GM19438 (cell line): ENCODE data around the gene KAT7.
"Not testable (repeated sequence)": the region's sequence is repeated elsewhere in the genome, so short reads cannot be mapped to it uniquely, and the experiment has no call there.

Experiments
- ATAC-seq: cut with Tn5 transposase; IDR thresholded peaks from one replicate; pipeline ENCODE4 v1.9.1; 2021; ENCODE audit warnings: low read depth; ENCODE audit not compliant: unreplicated experiment

The KAT7 gene

GRCh38 chr17:49798182-49798581 is 9.7 kb downstream of the KAT7 start:
- no peak for ATAC-seq

GRCh38 chr17:49798738-49799137 is 10.3 kb downstream of the KAT7 start:
- no peak for ATAC-seq

DNA sequence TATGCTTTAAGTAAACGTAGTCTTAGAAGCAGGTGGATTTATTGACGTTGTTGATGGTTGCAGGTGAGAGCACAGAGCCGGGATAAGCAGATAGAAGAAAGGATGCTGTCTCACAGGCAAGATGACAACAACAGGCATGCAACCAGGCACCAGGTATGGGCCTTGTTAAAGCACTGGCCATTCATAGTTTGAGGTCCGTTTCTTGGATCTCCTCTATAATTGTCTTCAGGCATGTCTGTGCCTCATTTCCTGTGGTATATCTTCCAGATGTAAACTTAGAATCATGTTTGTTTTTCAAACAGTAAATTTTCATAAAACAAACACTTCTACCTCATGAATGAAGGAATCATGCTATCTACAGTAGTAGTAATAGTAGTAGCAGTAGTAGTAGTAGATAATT is 20.6 kb downstream of the KAT7 start:
- no peak for ATAC-seq

DNA sequence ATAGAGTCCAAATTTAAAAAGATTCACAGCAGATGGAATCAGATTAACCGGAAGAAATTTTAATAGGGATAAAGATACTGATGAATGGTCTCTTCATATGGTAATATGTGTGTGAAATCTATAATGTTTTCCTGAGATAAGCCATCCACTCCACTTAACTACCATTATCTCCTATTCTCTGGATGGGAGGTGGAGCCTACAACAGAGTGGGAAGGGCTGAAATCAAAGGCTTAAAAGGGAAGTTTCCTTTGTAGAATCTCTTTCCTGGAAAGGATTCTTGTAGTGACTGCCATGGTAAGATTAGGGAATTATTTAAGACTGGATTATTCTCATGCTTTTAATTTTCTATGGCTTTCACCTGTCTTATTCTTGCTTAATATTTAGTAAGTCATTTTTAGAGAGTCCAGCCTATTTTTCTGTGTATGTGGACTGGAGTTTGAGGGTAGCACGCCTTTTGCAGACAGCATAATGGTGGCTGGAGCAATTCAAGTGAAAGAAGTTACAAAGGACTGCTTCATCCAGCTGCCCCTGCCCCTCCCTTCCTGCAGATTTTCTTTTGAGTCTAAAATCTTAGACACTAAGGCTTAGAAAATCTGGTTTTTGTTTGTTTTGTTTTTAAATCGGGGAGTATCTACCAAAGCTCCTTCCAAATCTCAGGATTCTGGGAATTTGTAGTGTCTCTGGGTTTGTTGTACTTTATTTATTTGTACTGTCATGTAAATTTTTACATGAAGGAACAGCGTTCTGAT is 26.5 kb downstream of the KAT7 start:
- no peak for ATAC-seq

DNA sequence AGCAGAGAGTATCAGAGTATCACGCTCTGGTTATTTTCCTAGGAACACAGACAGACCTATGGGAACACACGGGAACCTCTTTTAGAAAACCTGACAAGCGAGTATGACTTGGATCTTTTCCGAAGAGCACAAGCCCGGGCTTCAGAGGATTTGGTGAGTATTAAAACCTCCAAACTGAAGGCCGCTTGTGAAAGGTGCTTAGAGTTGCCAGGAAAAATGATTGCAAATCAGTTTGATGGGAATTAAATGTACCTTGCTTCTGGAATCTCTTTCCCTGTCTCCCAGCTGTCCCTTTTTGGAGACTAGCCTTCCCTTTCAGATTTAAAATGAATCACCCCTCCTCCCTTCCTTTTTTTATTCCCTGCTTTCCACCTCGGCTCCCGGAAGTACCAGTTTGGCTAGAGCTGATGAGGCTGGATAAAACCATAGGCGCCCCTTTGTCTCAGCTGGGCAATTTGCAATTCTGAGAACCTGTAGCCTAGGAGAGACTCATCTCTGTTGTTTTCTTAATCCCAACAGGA is 27.3 kb downstream of the KAT7 start:
- no peak for ATAC-seq

DNA sequence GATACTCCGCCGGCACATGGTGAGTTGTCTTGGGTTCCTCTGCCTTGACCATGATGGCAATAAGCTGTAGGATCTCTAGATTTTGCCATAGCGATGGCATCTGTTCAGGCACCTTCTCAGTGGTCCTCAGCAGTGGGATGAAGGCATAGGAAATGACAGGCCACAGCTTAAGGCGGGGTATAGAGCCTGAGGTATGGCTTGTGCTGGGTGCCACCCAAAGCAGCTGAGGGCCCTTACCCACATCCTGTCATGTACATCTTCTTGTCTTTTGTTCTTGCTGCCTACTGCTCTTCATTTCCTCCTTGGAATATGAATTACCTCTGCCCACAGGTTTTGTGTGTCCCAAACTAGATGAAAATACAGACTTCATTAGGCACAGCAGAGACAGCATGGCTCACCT is 29.5 kb downstream of the KAT7 start:
- ATAC-seq: no peak

- ATAC-seq: no peak
These were observed 30.7 kb downstream of the KAT7 start for GRCh38 chr17:49819138-49819537.

DNA sequence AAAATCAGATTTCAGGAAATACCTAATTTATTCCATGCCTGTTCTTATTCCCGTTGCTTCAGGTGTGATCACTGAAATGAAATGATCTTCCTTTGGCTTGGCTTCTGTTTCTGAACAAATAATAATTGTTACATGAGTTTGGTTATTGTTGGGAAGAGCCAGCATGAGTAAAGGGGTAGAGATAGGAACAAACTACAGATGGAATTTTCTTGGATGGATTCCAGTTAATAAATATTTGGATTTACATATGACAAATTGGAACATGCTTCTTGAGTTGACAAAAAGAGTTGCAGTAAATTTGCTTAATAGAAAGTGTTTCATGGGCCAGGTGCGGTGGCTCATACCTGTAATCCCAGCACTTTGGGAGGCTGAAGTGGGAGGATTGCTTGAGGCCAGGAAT is 31.2 kb downstream of the KAT7 start:
- ATAC-seq: no peak

DNA sequence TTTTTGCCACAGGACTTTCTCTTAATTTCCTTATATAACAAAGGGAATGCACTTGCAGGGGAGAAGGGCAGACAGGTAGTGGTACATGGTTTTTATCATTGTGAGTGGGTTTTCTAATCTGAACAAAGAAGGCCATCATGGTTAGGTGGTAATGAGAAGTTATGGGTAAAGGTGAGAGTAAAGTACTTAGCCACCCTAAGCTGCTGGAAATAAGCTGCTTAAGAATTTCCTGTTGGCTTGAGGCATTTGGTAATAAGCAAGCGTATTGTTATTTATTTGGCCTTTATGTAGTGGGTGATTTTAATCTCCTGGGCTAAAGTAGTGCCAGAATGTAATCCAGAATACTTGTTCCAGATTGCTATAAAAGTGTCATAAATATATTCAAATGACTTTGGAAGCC is 32.3 kb downstream of the KAT7 start:
- ATAC-seq: no peak

- ATAC-seq: no peak
These were observed 33.0 kb downstream of the KAT7 start for GRCh38 chr17:49821466-49821865.

GRCh38 chr17:49821916-49822315 is 33.4 kb downstream of the KAT7 start:
- ATAC-seq: no peak

- ATAC-seq: no peak
These were observed 34.3 kb downstream of the KAT7 start for GRCh38 chr17:49822829-49823228.

- ATAC-seq: no peak
These were observed 35.1 kb downstream of the KAT7 start for GRCh38 chr17:49823614-49824013.

GRCh38 chr17:49825645-49826044 is 37.2 kb downstream of the KAT7 start:
- no peak for ATAC-seq

DNA sequence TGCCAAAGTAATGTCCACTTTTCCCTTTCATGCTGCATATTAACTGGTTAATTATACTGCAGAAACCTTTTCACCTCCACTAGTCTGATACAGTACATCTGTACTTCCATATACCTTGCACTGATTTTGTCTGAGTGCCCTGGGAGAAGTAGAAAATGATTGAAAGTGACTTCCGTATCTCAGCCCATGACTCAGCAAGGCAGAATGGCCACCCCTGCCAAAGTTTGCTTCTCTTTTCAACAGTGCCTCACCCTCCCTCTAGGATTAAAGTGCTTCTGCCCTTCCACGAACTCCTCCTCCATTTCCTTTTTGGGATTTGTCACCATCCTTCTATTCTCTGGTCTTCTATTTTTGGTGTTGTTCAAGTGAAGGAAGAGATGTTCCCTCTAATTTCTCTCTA is 39.8 kb downstream of the KAT7 start:
- not testable (repeated sequence) for ATAC-seq

- ATAC-seq: no peak
These were observed 40.5 kb downstream of the KAT7 start for GRCh38 chr17:49829026-49829425.

- ATAC-seq: no peak
These were observed 42.1 kb downstream of the KAT7 start for GRCh38 chr17:49830605-49831004.

- no peak for ATAC-seq
These were observed 44.5 kb downstream of the KAT7 start for GRCh38 chr17:49832840-49833599.

GRCh38 chr17:49834118-49834743 is 45.8 kb downstream of the KAT7 start:
- ATAC-seq: no peak

DNA sequence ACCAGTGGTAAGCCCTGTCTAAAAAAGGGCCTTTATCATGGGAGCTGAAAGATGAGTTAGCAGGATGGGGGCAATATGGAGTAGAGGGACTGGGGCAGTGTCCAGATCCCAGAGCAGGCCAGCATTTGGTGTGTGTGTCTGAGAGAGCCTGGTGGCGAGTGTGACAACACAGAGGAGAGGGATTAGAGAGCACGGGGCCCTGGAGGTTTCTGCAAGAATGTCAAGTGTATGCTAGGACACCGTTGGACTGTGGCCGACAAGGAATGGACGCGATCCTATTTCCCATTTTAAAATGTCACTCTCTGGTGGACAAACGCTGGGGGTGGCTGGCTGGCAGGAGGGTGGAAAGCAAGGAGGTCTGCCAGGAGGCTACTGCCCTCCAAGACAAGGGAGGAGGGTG is 47.0 kb downstream of the KAT7 start:
- no peak for ATAC-seq
